ENCODE data around the gene FBXW10B.
"Not testable (repeated sequence)": the region's sequence is repeated elsewhere in the genome, so short reads cannot be mapped to it uniquely, and the experiment has no call there.

FBXW10B gene

GRCh38 chr17:15642014-15642413, 22.5 kb upstream of the FBXW10B start:
- not testable (repeated sequence) for DNase-seq (ENCODE audit: low read depth, low spot score)

DNA sequence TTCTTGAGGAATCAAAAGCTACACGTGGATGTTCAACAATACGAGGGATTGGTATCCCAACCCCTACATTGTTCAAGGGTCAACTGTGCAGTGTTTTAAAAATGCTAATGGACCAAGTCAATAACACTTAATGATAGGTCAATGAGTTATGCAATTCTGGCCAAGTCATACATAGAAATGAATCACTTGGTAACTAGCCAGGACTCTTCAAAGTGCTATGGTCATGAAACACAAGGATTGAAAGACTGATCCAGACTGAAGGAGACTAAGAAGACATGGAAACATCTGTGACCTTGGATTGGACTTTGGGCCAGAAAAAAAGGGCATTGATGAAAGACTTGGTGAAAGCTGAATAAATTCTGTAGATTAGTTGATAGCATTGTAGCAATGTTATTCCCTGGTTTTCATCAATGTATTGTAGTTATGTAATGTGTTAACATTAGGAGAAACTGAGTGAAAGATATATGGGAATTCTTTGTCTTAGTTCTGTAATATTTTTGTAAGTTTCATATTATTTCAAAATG, 11.5 kb upstream of the FBXW10B start:
- DNase-seq (ENCODE audit: low read depth, low spot score): not testable (repeated sequence)

DNA sequence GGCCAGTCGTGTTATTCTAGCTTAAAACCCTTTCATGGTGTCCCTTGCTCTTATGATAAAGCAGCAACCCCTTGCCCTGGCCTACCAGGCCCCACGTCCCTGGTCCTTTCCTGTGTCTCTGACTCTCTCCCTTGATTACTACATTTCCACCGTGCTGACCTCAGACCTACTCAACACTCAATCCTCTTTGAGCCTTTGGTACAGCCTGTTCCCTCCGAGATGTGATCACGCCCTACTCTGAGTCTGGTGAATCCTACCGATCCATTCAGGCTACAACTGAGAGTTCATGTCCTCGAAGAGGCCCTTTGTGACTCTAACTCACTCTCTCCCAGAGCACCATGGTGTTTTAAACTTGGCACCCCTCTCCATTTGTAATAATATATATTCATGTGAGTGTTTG, 10.5 kb upstream of the FBXW10B start:
- DNase-seq (ENCODE audit: low read depth, low spot score): not testable (repeated sequence)

- DNase-seq (ENCODE audit: low read depth, low spot score): not testable (repeated sequence)
These were observed 4.2 kb upstream of the FBXW10B start for GRCh38 chr17:15623661-15624209.

DNA sequence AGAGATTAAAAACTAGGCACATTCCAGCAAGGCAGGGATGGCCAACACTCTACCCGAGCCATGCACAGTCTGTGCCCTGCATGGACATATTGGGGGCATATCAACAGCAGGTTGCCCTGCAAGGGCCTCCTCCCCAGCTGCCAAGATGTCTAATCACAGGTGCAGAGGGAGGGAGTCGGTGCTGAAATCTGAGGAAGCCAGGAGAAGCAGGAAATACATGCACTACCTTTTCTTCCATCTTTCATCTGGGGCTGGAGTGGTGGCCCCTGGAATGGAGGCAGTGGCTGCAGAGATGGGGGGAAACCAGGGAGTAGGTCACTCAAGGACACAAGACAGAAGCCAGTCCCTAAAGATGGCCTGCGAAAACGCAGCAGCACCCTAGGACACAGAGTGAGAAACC, 3.8 kb upstream of the FBXW10B start:
- not testable (repeated sequence) for DNase-seq (ENCODE audit: low read depth, low spot score)

DNA sequence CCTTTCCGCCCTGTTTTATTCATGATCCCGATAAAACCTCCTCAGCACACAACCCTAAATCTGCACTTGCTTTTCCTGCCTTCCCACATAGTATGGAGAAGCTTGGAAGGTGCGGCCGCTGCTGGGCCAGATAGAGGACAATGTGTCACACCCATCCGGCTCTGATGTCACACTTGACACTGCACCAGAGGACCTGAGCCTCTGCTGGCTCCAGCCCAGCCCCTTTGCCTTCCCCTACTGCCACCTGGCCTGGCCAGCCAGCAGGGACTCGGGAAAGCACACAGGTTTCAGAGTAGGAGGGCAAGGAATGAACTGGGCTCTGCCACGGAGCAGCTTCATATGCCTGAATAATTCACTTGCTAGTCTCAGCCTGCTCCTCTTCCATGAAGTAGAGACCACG, 2.6 kb upstream of the FBXW10B start:
- DNase-seq (ENCODE audit: low read depth, low spot score): not testable (repeated sequence)

DNA sequence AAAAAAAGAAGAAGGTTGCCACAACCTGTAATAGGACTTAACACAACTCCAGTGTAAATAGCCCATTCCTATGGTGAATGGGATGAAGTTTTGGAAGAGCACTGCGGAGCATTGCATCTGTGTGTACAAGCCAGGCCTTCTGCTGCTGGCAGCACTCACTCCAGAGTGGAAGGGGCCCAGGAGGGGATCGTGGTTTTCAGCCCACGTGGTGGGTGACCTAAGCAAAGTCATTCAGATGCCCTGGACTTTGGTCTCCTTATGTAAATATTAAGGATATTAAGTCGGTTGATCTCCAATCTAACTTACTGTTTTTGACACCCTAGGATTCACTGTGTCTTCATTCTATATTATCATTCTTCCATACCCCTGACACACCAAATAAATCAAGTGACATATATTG, 2.7 kb downstream of the FBXW10B start:
- DNase-seq (ENCODE audit: low read depth, low spot score): not testable (repeated sequence)

DNA sequence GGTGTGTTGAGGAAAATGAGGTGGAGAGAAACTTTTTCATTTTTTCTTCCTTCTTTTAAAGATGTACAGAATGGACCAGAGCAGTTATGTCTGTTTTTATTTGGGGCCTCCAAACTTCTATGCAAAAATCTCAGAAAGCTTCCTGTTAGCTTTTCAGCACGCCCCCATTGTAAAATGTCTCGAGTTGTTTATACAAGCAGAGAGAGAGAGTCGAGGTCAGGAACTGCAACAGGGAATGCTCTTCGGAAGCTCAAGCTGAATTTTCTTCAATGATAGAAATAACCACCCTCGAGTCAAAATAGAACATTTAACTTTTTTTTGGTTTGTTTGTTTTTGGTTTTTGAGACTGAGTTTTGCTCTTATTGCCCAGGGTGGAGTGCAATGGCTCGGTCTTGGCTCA, 3.7 kb downstream of the FBXW10B start:
- DNase-seq (ENCODE audit: low read depth, low spot score): not testable (repeated sequence)

DNA sequence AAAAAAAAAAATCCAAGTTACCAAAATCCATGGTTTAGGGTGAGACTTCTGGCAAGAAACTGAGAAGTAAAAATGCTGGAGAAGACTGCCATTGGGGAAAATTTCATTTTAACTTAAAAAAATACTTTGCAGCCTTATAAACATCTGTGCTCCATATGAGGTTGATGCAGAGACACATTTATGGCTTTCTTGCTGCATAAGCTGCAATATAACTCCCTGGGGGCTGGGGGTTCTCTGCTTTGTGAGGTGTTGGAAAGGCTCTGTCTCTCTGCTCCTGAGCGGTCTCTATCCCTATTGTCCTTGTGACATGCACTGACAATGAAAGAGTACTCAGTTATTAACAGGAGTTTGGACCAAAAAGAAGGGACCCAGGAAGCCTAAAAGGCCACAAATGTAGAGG, 6.4 kb downstream of the FBXW10B start:
- not testable (repeated sequence) for DNase-seq (ENCODE audit: low read depth, low spot score)

DNA sequence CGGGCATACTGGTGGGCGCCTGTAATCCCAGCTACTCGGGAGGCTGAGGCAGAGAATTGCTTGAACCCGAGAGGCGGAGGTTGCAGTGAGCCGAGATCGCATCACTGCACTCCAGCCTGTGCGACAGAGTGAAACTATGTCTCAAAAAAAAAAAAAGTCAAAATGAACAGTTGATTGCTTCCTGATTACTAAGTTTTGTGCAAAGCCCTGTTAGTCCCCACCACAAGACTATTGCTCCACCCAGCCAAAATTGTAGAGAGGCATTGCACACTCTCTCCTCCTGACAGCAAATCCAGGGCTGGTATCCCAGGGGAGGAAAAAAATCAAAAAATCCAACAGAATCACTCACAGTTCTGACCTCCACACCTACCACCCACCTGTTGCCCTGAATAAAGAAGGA, 26.5 kb downstream of the FBXW10B start:
- not testable (repeated sequence) for DNase-seq (ENCODE audit: low read depth, low spot score)

GRCh38 chr17:15591986-15592385, 27.5 kb downstream of the FBXW10B start:
- peak; percentile 56 for DNase-seq (ENCODE audit: low read depth, low spot score)

GRCh38 chr17:15590844-15591243, 28.7 kb downstream of the FBXW10B start:
- not testable (repeated sequence) for DNase-seq (ENCODE audit: low read depth, low spot score)

DNA sequence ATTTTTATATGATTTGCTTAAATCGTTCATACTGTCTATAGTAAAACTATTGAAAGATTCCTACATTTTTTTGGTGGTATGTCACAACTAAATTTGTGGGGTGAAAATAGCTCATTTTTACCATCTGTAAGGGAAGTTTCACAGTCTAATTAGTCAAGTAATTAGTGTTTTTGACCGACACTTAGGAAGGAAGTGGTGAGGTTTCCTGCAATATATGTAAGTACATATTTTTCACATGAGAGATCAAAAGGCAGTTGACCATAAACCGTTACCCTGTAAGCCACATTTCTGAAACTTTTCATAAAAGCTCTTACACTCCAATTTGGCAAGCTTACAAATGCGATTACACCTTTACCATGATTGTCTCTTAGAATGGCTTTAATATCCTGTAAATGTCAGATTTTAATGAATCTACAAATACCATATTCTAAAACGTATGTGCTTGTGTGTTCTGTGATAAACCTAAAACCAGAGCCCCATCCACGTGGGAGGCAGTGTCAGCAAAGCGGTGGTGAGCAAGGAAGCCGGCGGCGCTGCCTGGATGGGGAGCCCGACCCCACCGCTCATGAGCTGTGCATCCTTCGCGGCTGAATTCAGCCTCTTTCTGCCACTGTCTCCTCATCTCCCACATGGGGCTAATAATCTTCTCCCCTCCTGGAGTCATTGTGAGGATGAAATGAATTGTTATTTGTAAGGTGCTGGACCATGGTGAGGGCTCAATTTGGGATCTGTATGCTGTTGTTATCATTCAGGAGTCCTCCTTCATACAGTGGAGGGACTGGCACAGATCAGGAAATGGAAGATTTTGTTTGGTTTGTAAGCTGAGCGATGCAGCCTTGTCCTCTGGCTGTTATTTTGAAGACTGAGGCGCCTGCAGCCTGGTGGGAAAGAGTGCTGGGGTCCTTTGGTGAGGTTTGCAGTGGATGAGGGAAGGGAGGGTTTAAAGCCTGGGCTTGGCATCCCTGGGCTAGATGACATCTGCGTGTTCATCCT, 29.7 kb downstream of the FBXW10B start:
- not testable (repeated sequence) for DNase-seq (ENCODE audit: low read depth, low spot score)

DNA sequence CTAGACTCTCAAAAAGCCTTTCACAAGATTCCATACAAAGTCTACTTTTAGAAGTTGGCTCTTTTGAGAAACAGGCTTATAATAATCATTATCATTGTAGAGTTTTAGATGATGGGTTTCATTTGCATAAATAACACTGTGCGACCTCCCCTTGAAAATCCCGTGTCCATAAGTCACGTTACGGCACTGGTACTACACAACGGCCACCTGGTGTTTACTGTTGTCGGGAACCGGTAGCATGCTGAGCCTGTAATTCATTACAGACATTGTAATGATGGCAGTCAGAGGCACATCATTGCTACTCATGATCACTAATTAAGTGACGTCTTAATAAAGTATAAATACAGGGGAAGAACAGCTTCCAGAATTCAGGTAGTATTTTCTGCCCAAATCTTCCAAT, 31.5 kb downstream of the FBXW10B start:
- DNase-seq (ENCODE audit: low read depth, low spot score): not testable (repeated sequence)

- DNase-seq (ENCODE audit: low read depth, low spot score): not testable (repeated sequence)
These were observed 36.2 kb downstream of the FBXW10B start for GRCh38 chr17:15583313-15583712.

GRCh38 chr17:15581462-15581861, 38.0 kb downstream of the FBXW10B start:
- not testable (repeated sequence) for DNase-seq (ENCODE audit: low read depth, low spot score)

- not testable (repeated sequence) for DNase-seq (ENCODE audit: low read depth, low spot score)
These were observed 42.7 kb downstream of the FBXW10B start for GRCh38 chr17:15576848-15577247.

DNA sequence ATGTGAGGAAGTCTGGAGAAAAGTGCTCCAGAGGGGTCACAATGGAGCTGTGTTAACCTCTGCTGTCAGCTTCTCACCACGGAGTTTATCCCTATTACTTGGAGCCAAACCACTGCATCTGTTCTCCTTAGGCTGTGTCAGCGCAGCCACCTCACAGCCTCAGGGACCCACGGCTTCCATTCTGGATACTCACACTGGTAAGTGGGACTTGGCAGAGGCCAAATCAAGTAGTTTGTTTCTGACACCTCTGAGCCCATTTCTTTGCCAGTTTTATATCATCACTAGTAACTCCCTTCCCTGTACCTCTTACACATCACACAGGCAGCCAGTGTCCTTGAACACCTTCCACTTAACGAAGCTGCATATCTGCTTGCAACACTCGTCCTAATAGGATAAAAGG, 44.8 kb downstream of the FBXW10B start:
- DNase-seq (ENCODE audit: low read depth, low spot score): not testable (repeated sequence)

DNA sequence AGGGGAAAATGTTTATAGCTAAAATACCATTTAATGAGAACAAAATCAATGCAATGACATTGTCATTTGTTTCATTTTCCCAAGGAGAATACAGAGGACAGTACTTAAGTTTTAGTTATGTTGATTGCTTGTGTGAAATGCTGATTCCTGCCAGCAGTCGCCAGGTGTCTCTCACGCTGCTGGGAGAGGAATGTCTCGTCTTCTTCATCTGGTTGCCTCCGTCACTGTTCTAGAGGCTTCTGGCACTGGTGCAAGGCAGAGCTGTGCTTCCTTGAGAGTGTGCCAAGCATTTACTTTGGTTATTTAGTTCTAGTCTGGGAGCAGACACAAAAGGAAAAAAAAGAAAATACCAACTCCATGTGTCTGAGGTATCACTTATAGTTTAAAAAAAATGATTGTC, 45.6 kb downstream of the FBXW10B start:
- DNase-seq (ENCODE audit: low read depth, low spot score): not testable (repeated sequence)
